ENCODE results near the gene ISG20L2.

DNA sequence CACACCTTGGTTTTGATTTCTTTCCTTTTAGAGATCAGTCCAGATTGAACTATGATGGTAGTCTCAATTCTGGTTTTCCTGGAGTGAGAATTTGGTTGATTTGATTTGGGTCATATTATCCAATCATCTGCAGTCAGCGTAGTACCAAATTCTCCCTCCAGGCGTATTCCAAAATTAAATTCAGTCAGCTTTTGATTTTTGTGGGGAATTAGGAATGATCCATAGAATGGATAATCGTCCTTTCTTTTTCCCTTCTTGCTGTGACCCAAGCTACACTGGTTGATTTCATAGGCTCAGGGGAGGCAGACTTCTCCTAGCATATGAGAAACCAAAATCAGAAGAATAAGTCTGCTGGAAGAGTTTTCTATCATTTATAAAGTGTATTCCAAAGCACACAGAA is 43.7 kb upstream of the ISG20L2 start:
- TF ChIP-seq, protein P1, sequence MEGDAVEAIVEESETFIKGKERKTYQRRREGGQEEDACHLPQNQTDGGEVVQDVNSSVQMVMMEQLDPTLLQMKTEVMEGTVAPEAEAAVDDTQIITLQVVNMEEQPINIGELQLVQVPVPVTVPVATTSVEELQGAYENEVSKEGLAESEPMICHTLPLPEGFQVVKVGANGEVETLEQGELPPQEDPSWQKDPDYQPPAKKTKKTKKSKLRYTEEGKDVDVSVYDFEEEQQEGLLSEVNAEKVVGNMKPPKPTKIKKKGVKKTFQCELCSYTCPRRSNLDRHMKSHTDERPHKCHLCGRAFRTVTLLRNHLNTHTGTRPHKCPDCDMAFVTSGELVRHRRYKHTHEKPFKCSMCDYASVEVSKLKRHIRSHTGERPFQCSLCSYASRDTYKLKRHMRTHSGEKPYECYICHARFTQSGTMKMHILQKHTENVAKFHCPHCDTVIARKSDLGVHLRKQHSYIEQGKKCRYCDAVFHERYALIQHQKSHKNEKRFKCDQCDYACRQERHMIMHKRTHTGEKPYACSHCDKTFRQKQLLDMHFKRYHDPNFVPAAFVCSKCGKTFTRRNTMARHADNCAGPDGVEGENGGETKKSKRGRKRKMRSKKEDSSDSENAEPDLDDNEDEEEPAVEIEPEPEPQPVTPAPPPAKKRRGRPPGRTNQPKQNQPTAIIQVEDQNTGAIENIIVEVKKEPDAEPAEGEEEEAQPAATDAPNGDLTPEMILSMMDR (IDR thresholded peaks at IDR 0.05): no peak
- TF ChIP-seq EZH2phosphoT487 (IDR thresholded peaks at IDR 0.05) (no peak), EZH2 (IDR thresholded peaks at IDR 0.05) (no peak)
